ENCODE results near the gene BBS9. TPM values are rescaled to one million over a fixed set of nuclear protein-coding genes. Genes with fewer than 3 reads are reported as not detected.
A peak's percentile ranks its signal among the peaks of the same experiment; 100 is the strongest.
"Not testable (repeated sequence)": the region's sequence is repeated elsewhere in the genome, so short reads cannot be mapped to it uniquely, and the experiment has no call there.

The BBS9 gene
- total and polyA plus RNA-seq, 9 donors, result 13.0 to 23.5 (median 15.9) TPM

- not testable (repeated sequence) for H3K27me3 ChIP-seq (ENCODE audit: control insufficient read depth, insufficient read depth, low read length); H3K9me3 ChIP-seq (replicated peaks; ENCODE audit: control insufficient read depth, low read depth, low read length); H3K27ac ChIP-seq (ENCODE audit: low read length); DNase-seq; H3K4me3 ChIP-seq (ENCODE audit: low read length); H3K4me1 ChIP-seq (ENCODE audit: control insufficient read depth, insufficient read depth, low read length)
- WGBS (ENCODE audit: insufficient coverage), result 100% methylated on average over 1 of the region's 6 CpGs
- H3K36me3 ChIP-seq (ENCODE audit: control insufficient read depth, insufficient read depth, low read length), result peaks cover 31% of the 10 kb centered on the region
Observed at GRCh38 chr7:33094745-33095275, 34.6 kb upstream of the BBS9 start.

GRCh38 chr7:33099154-33099940 is 30.0 kb upstream of the BBS9 start:
- 90% methylated on average over 1 of the region's 4 CpGs for WGBS (ENCODE audit: insufficient coverage)
- Histone ChIP-seq H3K4me1 (ENCODE audit: control insufficient read depth, insufficient read depth, low read length) (no peaks in the 10 kb centered on the region), H3K4me3 (ENCODE audit: low read length) (no peak overlapping the region), H3K36me3 (ENCODE audit: control insufficient read depth, insufficient read depth, low read length) (peaks cover 54% of the 10 kb centered on the region), H3K27ac (ENCODE audit: low read length) (no peak overlapping the region), H3K9me3 (replicated peaks; ENCODE audit: control insufficient read depth, low read depth, low read length) (no peaks in the 10 kb centered on the region), H3K27me3 (ENCODE audit: control insufficient read depth, insufficient read depth, low read length) (no peaks in the 10 kb centered on the region)
- DNase-seq, result no peak

DNA sequence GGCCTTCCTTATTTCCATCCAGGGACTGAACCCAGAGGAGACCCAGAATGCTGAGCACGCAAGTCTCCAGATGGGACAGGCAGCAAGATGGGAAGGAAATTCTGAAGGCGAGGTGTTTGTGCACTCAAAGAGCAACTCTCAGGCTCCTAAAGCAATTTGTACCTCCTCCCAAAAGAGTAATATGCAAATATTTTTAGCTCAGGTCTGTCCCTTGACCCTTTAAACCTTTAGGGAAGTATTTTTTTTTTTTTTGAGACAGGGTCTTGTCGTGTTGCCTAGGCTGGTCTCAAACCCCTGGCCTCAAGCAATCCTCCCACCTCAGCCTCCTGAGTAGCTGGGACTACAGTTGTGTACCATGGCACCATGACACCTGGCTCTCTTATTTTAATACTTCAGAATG is 28.6 kb upstream of the BBS9 start:
- no peak overlapping the region for H3K4me3 ChIP-seq (ENCODE audit: low read length)
- WGBS (ENCODE audit: insufficient coverage), result no CpG with 5 or more reads among the region's 3 CpGs

DNA sequence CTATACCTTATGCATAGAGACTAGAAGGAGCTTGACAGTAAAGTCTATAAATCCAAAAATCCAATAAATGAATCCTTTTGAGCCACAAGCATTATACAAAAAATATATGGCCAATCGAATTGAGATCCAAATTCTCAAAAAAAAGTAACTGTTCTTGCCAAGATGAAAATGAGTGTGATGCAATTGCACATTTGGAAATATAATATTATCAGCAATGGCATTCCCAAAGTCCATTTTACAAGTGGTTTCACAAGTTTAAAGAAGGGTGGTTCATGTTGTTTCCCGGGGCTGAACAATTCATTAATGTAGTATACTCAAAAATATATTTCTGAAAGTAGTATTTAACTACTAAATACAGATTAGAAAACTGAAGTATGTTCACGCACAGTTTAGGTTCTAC is 27.5 kb upstream of the BBS9 start:
- H3K27me3 ChIP-seq (ENCODE audit: control insufficient read depth, insufficient read depth, low read length), result no peaks in the 10 kb centered on the region
- H3K4me1 ChIP-seq (ENCODE audit: control insufficient read depth, insufficient read depth, low read length), result no peaks in the 10 kb centered on the region
- no peaks in the 10 kb centered on the region for H3K9me3 ChIP-seq (replicated peaks; ENCODE audit: control insufficient read depth, low read depth, low read length)
- H3K27ac ChIP-seq (ENCODE audit: low read length), result no peak overlapping the region
- no peak for DNase-seq
- H3K4me3 ChIP-seq (ENCODE audit: low read length), result no peak overlapping the region
- no CpG with 5 or more reads among the region's 3 CpGs for WGBS (ENCODE audit: insufficient coverage)
- peaks cover 43% of the 10 kb centered on the region for H3K36me3 ChIP-seq (ENCODE audit: control insufficient read depth, insufficient read depth, low read length)

More for the DNA sequence above, 28.6 kb upstream of the BBS9 start:
- H3K36me3 ChIP-seq (ENCODE audit: control insufficient read depth, insufficient read depth, low read length), result peaks cover 52% of the 10 kb centered on the region
- no peak overlapping the region for H3K27ac ChIP-seq (ENCODE audit: low read length)
- no peak for DNase-seq
- no peaks in the 10 kb centered on the region for H3K9me3 ChIP-seq (replicated peaks; ENCODE audit: control insufficient read depth, low read depth, low read length)
- H3K4me1 ChIP-seq (ENCODE audit: control insufficient read depth, insufficient read depth, low read length), result no peaks in the 10 kb centered on the region
- no peaks in the 10 kb centered on the region for H3K27me3 ChIP-seq (ENCODE audit: control insufficient read depth, insufficient read depth, low read length)

DNA sequence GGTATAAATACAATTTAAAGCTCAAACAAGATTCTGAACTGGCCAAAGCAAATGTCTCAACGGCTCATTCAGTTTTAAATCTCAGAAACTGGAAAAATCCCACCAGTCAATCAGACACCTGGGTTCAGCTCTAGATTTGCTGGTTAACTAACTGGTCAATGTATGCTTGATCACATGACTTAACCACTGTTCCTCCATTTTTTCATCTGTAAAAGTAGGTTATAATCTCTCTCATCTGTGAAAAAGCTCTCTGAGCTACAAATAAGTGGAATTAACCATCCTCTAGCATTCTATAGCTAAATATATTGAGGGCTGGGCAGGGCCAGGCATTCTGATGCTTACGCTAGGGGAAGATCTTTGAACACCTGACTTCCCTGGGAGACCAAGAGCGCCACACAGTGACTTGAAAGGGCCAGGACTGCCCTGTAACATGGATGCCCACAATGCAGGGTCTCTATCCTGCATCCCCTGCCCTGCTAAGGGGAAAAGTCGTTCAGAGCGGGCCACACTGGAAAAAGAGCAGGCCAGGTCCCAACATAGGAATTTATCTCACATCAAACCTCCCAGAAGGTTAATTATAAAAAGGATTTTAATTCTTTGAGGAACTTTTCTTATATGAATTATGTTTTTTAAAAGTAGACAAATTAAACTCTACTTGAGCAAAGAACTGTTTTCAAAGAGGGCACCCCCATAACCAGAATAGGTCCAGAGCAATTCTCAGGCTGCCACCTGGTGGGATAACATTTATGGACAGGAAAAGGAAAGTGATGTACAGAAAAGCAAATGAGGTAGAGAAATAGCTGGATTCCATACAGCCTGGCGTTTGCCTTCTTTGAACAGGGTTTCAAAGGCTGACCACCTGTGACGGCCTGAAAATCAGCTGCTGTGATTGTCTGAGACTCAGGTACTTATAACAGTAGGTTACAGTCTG is 22.0 kb upstream of the BBS9 start:
- no peaks in the 10 kb centered on the region for H3K27me3 ChIP-seq (ENCODE audit: control insufficient read depth, insufficient read depth, low read length)
- H3K36me3 ChIP-seq (ENCODE audit: control insufficient read depth, insufficient read depth, low read length), result peaks cover 13% of the 10 kb centered on the region
- H3K4me3 ChIP-seq (ENCODE audit: low read length), result peak overlapping the region; percentile 75
- H3K27ac ChIP-seq (ENCODE audit: low read length), result no peak overlapping the region
- peak; percentile 68 for DNase-seq
- 25% methylated on average over 1 of the region's 7 CpGs for WGBS (ENCODE audit: insufficient coverage)
- no peaks in the 10 kb centered on the region for H3K9me3 ChIP-seq (replicated peaks; ENCODE audit: control insufficient read depth, low read depth, low read length)
- H3K4me1 ChIP-seq (ENCODE audit: control insufficient read depth, insufficient read depth, low read length), result peaks cover 12% of the 10 kb centered on the region

DNA sequence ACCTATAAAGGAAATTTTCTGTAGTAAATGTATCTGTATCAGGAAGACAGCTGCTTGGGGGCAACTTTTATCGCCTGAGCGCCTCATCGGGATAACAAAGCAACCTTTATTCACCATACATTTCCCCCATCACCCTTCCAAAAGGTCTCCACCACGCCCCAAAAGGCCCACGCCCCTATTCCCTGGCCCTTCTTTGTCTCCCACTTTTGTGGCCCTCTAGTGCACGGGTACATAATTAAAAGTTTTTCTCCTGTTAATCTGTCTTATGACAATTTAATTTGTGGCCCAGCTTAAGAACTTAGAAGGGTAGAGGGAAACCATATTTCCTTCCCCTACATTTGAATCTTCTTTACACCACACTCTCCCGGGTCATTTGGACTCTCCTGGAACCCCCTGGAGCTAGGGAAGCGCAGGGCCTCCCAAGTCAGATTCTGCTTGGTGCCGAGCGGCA is 20.8 kb upstream of the BBS9 start:
- Histone ChIP-seq H3K36me3 (ENCODE audit: control insufficient read depth, insufficient read depth, low read length) (peaks cover under 1% of the 10 kb centered on the region), H3K27ac (ENCODE audit: low read length) (peak overlapping the region; percentile 67), H3K4me1 (ENCODE audit: control insufficient read depth, insufficient read depth, low read length) (peaks cover 12% of the 10 kb centered on the region), H3K9me3 (replicated peaks; ENCODE audit: control insufficient read depth, low read depth, low read length) (no peaks in the 10 kb centered on the region), H3K27me3 (ENCODE audit: control insufficient read depth, insufficient read depth, low read length) (no peaks in the 10 kb centered on the region), H3K4me3 (ENCODE audit: low read length) (peak overlapping the region; percentile 75)
- DNase-seq, result no peak
- 0% methylated on average over 6 of the region's 10 CpGs for WGBS (ENCODE audit: insufficient coverage)

DNA sequence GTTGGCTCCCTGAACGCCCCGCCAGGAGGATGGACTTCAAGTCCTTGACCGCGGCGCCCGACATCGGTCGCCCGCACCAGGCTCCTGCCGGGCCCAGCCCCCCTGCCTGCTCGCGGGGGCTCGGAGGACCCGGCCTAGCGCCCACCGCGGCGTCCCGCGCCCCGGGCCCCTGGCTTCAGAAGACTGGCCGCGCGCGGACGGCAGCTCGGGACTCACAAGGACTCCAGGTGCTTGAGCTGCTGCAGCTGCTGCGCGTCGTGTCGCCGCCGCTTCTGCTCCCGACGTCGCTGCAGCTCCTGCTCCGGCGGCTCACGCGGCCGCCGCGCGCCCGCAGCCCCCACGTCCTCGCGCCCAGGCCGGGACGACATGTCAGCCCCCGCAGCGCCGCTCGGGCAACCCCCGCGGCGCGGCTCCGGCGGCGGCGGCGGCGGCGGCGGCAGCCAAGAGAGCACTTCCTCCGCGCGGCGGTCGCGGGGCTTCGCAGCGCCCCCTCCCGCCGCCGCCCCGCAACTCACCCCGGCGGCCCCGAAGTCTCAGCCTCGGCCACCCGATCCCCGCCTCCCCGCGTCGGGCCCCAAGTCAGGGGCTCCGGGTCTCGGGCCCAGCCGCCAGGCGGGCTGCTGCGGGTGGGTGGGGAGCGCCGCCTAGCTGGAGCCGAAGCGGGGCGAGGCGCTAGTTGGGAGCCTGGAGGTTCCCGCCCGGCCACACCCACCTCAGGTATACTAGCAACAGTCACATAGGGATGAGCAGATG is 20.2 kb upstream of the BBS9 start, which contains the start of gene RP9:
Gene RP9, minus strand, starts transcription at position 400 of the 753 bp plus-strand sequence. Its CDS starts 32 bp downstream, at position 368.
- Histone ChIP-seq H3K36me3 (ENCODE audit: control insufficient read depth, insufficient read depth, low read length) (no peaks in the 10 kb centered on the region), H3K4me3 (ENCODE audit: low read length) (peak within 1 kb of the TSS; percentile 75), H3K27me3 (ENCODE audit: control insufficient read depth, insufficient read depth, low read length) (no peaks in the 10 kb centered on the region), H3K27ac (ENCODE audit: low read length) (peak within 1 kb of the TSS; percentile 67), H3K4me1 (ENCODE audit: control insufficient read depth, insufficient read depth, low read length) (peaks cover 12% of the 10 kb centered on the region), H3K9me3 (replicated peaks; ENCODE audit: control insufficient read depth, low read depth, low read length) (no peaks in the 10 kb centered on the region)
- under 1% methylated on average over 89 of the region's 100 CpGs for WGBS (ENCODE audit: insufficient coverage)
- DNase-seq, result peak; percentile 86

DNA sequence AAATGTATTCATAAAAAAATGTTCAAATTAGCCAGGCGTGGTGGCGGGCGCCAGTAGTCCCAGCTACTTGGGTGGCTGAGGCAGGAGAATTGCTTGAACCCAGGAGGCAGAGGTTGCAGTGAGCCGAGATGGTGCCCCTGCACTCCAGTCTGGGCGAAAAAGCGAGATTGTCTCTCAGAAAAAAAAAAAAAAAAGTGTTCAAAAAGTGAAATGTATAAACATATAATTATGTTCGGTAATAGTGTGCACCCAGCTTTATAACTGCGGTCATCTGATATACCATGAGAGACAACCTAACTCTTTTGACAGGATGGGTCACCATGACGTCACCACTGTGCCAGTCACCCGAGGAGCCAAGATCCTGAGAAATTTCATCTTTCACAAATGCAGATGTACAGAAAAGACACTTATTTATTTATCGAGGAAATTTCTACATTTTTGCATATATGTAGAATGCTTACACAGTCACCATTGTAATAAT is 19.6 kb upstream of the BBS9 start:
- H3K4me3 ChIP-seq (ENCODE audit: low read length), result peak overlapping the region; percentile 51
- peaks cover 12% of the 10 kb centered on the region for H3K4me1 ChIP-seq (ENCODE audit: control insufficient read depth, insufficient read depth, low read length)
- 4% methylated on average over 5 of the region's 11 CpGs for WGBS (ENCODE audit: insufficient coverage)
- peak; percentile 11 for DNase-seq
- H3K27ac ChIP-seq (ENCODE audit: low read length), result no peak overlapping the region
- no peaks in the 10 kb centered on the region for H3K27me3 ChIP-seq (ENCODE audit: control insufficient read depth, insufficient read depth, low read length)
- H3K36me3 ChIP-seq (ENCODE audit: control insufficient read depth, insufficient read depth, low read length), result no peaks in the 10 kb centered on the region
- H3K9me3 ChIP-seq (replicated peaks; ENCODE audit: control insufficient read depth, low read depth, low read length), result no peaks in the 10 kb centered on the region

DNA sequence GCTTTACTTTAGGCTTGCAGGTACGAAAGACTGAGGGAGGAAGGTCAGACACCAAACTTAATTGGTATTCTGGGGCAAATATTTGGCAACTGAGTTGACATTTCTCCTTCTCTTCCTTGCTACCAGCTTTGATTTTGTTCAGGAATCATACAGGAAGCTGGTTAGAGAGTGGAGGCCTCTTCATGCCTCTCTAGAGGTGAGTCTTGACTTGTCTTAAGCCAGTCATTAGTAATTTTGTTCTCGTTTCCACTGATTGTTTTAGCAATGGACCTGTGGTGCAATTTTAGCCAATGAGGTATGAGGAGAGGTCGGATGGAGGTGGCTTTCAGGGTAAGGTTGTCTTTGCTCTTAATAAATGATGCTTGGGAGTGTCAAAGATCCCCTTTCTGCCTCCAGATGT is 17.8 kb upstream of the BBS9 start:
- Histone ChIP-seq H3K9me3 (replicated peaks; ENCODE audit: control insufficient read depth, low read depth, low read length) (no peaks in the 10 kb centered on the region), H3K4me1 (ENCODE audit: control insufficient read depth, insufficient read depth, low read length) (peaks cover 12% of the 10 kb centered on the region), H3K27me3 (ENCODE audit: control insufficient read depth, insufficient read depth, low read length) (no peaks in the 10 kb centered on the region), H3K36me3 (ENCODE audit: control insufficient read depth, insufficient read depth, low read length) (no peaks in the 10 kb centered on the region), H3K4me3 (ENCODE audit: low read length) (no peak overlapping the region), H3K27ac (ENCODE audit: low read length) (no peak overlapping the region)
- DNase-seq, result no peak
- 64% methylated on average over 3 of the region's 3 CpGs for WGBS (ENCODE audit: insufficient coverage)
